Ovary (tissue), 9 donors: Measurements from ENCODE around the gene PCBP3. TPM values are rescaled to one million over a fixed set of nuclear protein-coding genes. Genes with fewer than 3 reads are reported as not detected.

Experiments
- DNase-seq, 5 donors: peaks; one replicate each; pipeline ENCODE4 v3.0.0-alpha.2; 2019 to 2020
- H3K27ac ChIP-seq, 2 donors: fragments of 200-600 bp; one replicate each; pipeline versions ENCODE4 v1.5.1 to v1.8.0; 2019 to 2022
- H3K27me3 ChIP-seq: fragments of 200-600 bp; one replicate; pipeline ENCODE4 v1.8.0; 2022
- H3K36me3 ChIP-seq: fragments of 200-600 bp; sonication (generic); one replicate; pipeline ENCODE4 v1.5.1; 2019
- H3K4me1 ChIP-seq: one replicate; pipeline ENCODE4 v1.8.1; 2013; ENCODE audit warnings: mild to moderate bottlenecking, moderate library complexity; ENCODE audit not compliant: insufficient read depth
- H3K4me3 ChIP-seq: fragments of 200-600 bp; sonication (generic); one replicate; pipeline ENCODE4 v1.5.1; 2017
- H3K9me3 ChIP-seq, 2 donors: fragments of 200-600 bp in 1 of 2; sonication (generic) in 1 of 2; one replicate each; pipeline versions ENCODE4 v1.5.1 to v1.8.1; 2013 to 2019; ENCODE audit warnings: mild to moderate bottlenecking in 1 of 2, moderate library complexity in 1 of 2
- EP300 ChIP-seq: sonication (generic); formaldehyde crosslinking; IDR thresholded peaks from one replicate; pipeline ENCODE4 v1.6.1; 2017; ENCODE audit warnings: antibody characterized with exemption
- POLR2A ChIP-seq: fragments of 450-650 bp; IDR thresholded peaks from one replicate; pipeline ENCODE4 v1.6.1; 2017; ENCODE audit warnings: antibody characterized with exemption, mild to moderate bottlenecking, moderate library complexity
- WGBS, 3 donors: extraction: QIAGEN DNeasy Blood & Tissue Kit in 1 of 3; methylation state at CpG; one replicate each; pipeline versions ENCODE4 v1.1.5 to v1.1.7; 2013 to 2017; 5-methylcytosine and 5-hydroxymethylcytosine counted together
- intact Hi-C, 4 donors: fragments of 100-400 bp; cut with DNase I; formaldehyde crosslinking; loops; one replicate each; pipeline versions ENCODE4 v1.11.0 to v1.15.1; 2022 to 2023
- polyA plus RNA-seq, 2 donors: library from polyadenylated mRNA; stranded (reverse); fragments of 200-250 nt in 1 of 2; fragments of 350-450 nt in 1 of 2; fragmentation: Illumina TruSeq in 1 of 2; extraction: RNeasy Lipid Tissue Mini Kit (QIAGEN cat#74804) in 1 of 2; gene quantifications; one replicate each; pipeline ENCODE4 v1.2.3, GENCODE V29; 2013 to 2014
- total RNA-seq, 7 donors: library from RNA; depleted of rRNA in 2 of 7; stranded (reverse); fragments of >200 nt in 2 of 7; fragmentation: NEBNext Ultra II Directional in 3 of 7; extraction: Animal tissue kit (Norgen Biotek cat#: 25700) in 3 of 7; gene quantifications; one replicate each; pipeline versions ENCODE4 v1.1.0 to v1.2.4, GENCODE V29; 2016 to 2023
- TF ChIP-seq, protein P1 (sequence below), 3 donors: fragments of 450-650 bp in 2 of 3; fragments of 200-600 bp in 1 of 3; IDR thresholded peaks; one replicate each; pipeline versions ENCODE4 v1.5.1 to v1.8.0; 2016 to 2022; ENCODE audit warnings: antibody characterized with exemption in 3 of 3, mild to moderate bottlenecking in 1 of 3
- donor health status: DM: no; HTN: no; CAD: no; lungs with moderate emphysema.
- donor health status: DM: no; HTN: no; CAD: no.
- donor health status: Bipolar disorder and iron deficiency.
- donor health status: DM: yes; HTN: yes; CAD: no.
- donor health status: DM: no; HTN: no; CAD: no.
- donor health status: DM: yes; HTN: yes; CAD: no.

Gene PCBP3
- total and polyA plus RNA-seq, 9 donors, result 2.4 to 10.1 (median 5.4) TPM

DNA sequence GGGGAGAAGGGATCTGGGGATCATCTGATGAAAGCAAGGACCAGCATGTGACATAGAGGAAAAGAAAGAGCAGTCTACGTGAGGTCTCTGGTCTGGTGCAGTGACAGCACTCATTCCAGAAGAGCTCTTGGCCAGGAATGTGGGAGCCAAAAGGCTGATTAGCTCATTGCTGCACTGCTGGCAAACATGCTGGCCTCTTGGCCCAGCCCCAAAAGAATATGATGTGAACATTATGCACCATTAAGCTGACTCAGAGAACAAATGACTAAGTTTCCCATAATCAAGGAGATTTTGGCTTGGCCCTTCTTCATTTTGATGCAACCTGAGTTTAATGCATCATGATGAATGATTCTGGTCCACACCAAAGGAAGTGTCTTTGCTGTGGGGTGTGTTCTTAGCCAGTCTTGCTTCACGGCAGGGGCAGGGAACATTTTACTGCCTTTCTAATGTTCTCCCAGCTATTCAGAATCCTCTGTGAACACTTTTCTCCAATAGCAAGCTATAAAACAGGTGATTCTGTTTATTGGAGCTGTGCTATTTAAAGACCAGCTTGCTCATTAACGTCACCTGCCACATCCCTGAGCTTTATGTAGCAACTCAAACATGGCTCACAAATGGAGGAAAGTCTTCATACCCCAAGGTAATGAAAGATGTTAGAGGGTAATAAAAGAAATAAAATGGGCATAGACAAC, 55.1 kb downstream of the PCBP3 start:
- H3K4me1 ChIP-seq, result no peaks in the 10 kb centered on the region
- no peaks in the 10 kb centered on the region for H3K36me3 ChIP-seq
- 42 to 50% (median 49%) methylated on average over 3 of the region's 3 CpGs for WGBS, 3 donors
- DNase-seq, result peak in 1 of 5 donors; percentile 45
- TF ChIP-seq, protein P1, sequence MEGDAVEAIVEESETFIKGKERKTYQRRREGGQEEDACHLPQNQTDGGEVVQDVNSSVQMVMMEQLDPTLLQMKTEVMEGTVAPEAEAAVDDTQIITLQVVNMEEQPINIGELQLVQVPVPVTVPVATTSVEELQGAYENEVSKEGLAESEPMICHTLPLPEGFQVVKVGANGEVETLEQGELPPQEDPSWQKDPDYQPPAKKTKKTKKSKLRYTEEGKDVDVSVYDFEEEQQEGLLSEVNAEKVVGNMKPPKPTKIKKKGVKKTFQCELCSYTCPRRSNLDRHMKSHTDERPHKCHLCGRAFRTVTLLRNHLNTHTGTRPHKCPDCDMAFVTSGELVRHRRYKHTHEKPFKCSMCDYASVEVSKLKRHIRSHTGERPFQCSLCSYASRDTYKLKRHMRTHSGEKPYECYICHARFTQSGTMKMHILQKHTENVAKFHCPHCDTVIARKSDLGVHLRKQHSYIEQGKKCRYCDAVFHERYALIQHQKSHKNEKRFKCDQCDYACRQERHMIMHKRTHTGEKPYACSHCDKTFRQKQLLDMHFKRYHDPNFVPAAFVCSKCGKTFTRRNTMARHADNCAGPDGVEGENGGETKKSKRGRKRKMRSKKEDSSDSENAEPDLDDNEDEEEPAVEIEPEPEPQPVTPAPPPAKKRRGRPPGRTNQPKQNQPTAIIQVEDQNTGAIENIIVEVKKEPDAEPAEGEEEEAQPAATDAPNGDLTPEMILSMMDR (IDR thresholded peaks at IDR 0.05), result no peak
- TF ChIP-seq POLR2A, result no peak
- TF ChIP-seq EP300, result no peak
- H3K27me3 ChIP-seq, result no peaks in the 10 kb centered on the region
- intact Hi-C loops, result no loop called here
- H3K4me3 ChIP-seq, result no peak overlapping the region
- no peaks in the 10 kb centered on the region for H3K9me3 ChIP-seq
- no peak overlapping the region for H3K27ac ChIP-seq

DNA sequence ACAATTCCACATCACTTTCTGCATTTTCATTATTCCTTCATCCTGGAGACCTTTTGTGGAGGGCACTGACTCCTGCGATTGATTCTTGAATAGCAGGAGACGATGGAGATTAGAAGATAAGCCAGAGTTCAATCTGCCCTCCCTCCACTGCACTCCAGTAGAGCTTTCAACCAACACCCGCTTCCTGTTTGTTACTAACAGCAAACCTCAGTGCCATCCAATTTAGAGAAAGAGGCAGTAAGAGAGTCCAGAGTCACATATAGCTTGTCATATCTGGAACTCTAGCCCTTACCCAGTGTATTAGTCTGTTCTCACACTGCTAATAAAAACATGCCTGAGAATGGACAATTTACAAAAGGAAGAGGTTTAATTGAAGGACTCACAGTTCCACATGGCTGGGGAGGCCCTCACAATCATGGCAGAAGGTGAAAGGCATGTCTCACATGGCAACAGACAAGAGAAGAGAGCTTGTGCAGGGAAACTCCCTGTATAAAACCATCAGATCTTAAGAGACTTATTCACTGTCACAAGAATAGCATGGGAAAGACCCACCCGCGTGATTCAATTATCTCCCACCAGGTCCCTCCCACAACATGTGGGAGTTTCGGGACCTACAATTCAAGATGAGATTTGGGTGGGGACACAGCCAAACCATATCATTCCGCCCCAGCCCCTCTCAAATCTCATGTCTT, 55.9 kb downstream of the PCBP3 start:
- Histone ChIP-seq H3K4me3 (no peak overlapping the region), H3K9me3 (no peaks in the 10 kb centered on the region), H3K27ac (no peak overlapping the region), H3K36me3 (no peaks in the 10 kb centered on the region), H3K4me1 (no peaks in the 10 kb centered on the region), H3K27me3 (no peaks in the 10 kb centered on the region)
- TF ChIP-seq EP300, result no peak
- intact Hi-C loops, result no loop called here
- 82 to 90% (median 87%) methylated on average over 7 of the region's 7 CpGs for WGBS, 3 donors
- DNase-seq, result no peak

DNA sequence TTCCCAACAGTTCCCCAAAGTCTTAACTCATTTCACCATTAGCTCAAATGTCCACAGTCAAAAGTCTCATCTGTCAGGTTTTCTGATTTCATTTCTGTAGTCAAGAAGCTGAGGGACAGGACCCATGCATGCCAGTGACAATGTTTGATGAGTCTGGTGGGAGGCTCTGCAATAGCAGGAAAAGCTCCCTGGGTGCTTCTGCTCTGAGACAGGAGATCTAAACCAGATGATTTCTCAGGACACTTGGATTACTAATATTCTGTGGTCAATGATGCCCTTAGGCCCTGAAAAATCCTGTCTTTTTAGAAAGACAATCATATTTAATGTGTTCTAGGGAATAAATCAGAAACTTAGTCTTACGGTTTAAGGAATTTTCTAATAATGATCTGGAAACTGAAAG, 56.4 kb downstream of the PCBP3 start:
- intact Hi-C loops, result no loop called here
- no peaks in the 10 kb centered on the region for H3K4me1 ChIP-seq
- H3K9me3 ChIP-seq, result no peaks in the 10 kb centered on the region
- no peak overlapping the region for H3K27ac ChIP-seq
- 81 to 90% (median 86%) methylated on average over 1 of the region's 1 CpG for WGBS, 3 donors
- no peak for DNase-seq
- no peaks in the 10 kb centered on the region for H3K27me3 ChIP-seq
- no peaks in the 10 kb centered on the region for H3K36me3 ChIP-seq
- no peak overlapping the region for H3K4me3 ChIP-seq
- no peak for TF ChIP-seq EP300
- TF ChIP-seq, protein P1 (IDR thresholded peaks at IDR 0.05), result no peak
- TF ChIP-seq POLR2A, result no peak

DNA sequence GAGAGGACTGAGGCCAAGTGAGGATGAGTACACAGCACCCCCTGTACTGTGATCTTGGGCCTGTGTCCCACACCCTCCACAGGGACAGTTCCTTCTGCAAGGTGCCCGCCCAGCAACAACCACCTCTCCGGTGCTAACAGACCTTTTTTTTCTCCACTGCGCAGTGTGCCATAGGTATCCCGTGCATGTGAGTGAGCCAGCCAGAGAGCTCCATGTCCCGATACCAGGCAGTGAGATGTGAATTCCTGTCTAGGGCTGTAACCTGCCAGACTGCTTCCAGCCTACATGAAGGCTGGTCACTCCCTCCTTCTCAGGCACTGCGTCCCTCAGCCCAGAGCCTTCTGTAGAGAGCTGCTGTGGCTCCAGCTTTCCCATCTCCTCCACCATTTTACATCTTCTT, 56.9 kb downstream of the PCBP3 start:
- Histone ChIP-seq H3K9me3 (no peaks in the 10 kb centered on the region), H3K4me3 (no peak overlapping the region), H3K36me3 (no peaks in the 10 kb centered on the region), H3K27ac (no peak overlapping the region), H3K4me1 (no peaks in the 10 kb centered on the region), H3K27me3 (no peaks in the 10 kb centered on the region)
- TF ChIP-seq, protein P1 (IDR thresholded peaks at IDR 0.05), result no peak
- TF ChIP-seq POLR2A (no peak), EP300 (no peak)
- WGBS, 3 donors, result 92 to 95% (median 94%) methylated on average over 6 of the region's 6 CpGs
- intact Hi-C loops, result no loop called here
- DNase-seq, result no peak
